HG02981 (cell line): Measurements from ENCODE around the gene ABCD3.
A peak's percentile ranks its signal among the peaks of the same experiment; 100 is the strongest.

Experiments
- ATAC-seq: cut with Tn5 transposase; IDR thresholded peaks from one replicate; pipeline ENCODE4 v1.9.1; 2021; ENCODE audit warnings: mild to moderate bottlenecking, moderate library complexity; ENCODE audit not compliant: unreplicated experiment

ABCD3 gene

GRCh38 chr1:94522304-94522703 is 104.1 kb downstream of the ABCD3 start:
- ATAC-seq, result no peak

GRCh38 chr1:94524531-94524930 is 106.3 kb downstream of the ABCD3 start:
- ATAC-seq, result no peak

GRCh38 chr1:94526152-94526980 is 108.2 kb downstream of the ABCD3 start:
- ATAC-seq, result no peak

GRCh38 chr1:94527447-94528031 is 109.3 kb downstream of the ABCD3 start:
- no peak for ATAC-seq

GRCh38 chr1:94528299-94528698 is 110.1 kb downstream of the ABCD3 start:
- ATAC-seq, result no peak

GRCh38 chr1:94528826-94529225 is 110.6 kb downstream of the ABCD3 start:
- ATAC-seq, result no peak

GRCh38 chr1:94529416-94529815 is 111.2 kb downstream of the ABCD3 start:
- no peak for ATAC-seq

GRCh38 chr1:94530373-94530878 is 112.2 kb downstream of the ABCD3 start:
- no peak for ATAC-seq

GRCh38 chr1:94531664-94532063 is 113.5 kb downstream of the ABCD3 start:
- no peak for ATAC-seq

- no peak for ATAC-seq
Observed at GRCh38 chr1:94532077-94532476, 113.9 kb downstream of the ABCD3 start.

GRCh38 chr1:94535095-94535494 is 116.9 kb downstream of the ABCD3 start:
- no peak for ATAC-seq

- no peak for ATAC-seq
Observed at GRCh38 chr1:94535879-94536278, 117.7 kb downstream of the ABCD3 start.

- no peak for ATAC-seq
Observed at GRCh38 chr1:94537254-94537653, 119.1 kb downstream of the ABCD3 start.

- ATAC-seq, result no peak
Observed at GRCh38 chr1:94538243-94538827, 120.1 kb downstream of the ABCD3 start.

- ATAC-seq, result no peak
Observed at GRCh38 chr1:94539496-94539895, 121.3 kb downstream of the ABCD3 start.

- no peak for ATAC-seq
Observed at GRCh38 chr1:94540440-94541245, 122.5 kb downstream of the ABCD3 start.

- peak; percentile 54 for ATAC-seq
Observed at GRCh38 chr1:94541246-94542087, 123.3 kb downstream of the ABCD3 start, which contains the start of gene F3. F3 (minus strand) TSS chr1:94541759; CDS start chr1:94541636, 123 bp downstream.

- peak; percentile 19 for ATAC-seq
Observed at GRCh38 chr1:94542088-94542870, 124.1 kb downstream of the ABCD3 start.

GRCh38 chr1:94543001-94543400 is 124.8 kb downstream of the ABCD3 start:
- no peak for ATAC-seq
